Subcutaneous abdominal adipose tissue (tissue), 5 donors: ENCODE data around the gene NDNF.

Source experiments
- H3K27ac ChIP-seq: one replicate; pipeline ENCODE4 v1.7.0; 2013; ENCODE audit warnings: low read depth, mild to moderate bottlenecking, inconsistent platforms, low read length, moderate library complexity
- H3K27me3 ChIP-seq, 5 donors: one replicate each; pipeline ENCODE4 v1.7.0; 2013; ENCODE audit warnings: low read length in 5 of 5, inconsistent platforms in 1 of 5; ENCODE audit not compliant: control insufficient read depth in 5 of 5, insufficient read depth in 4 of 5
- H3K36me3 ChIP-seq, 5 donors: one replicate each; pipeline ENCODE4 v1.7.0; 2013; ENCODE audit warnings: low read length in 5 of 5; ENCODE audit not compliant: control insufficient read depth in 5 of 5, insufficient read depth in 5 of 5
- H3K4me1 ChIP-seq, 5 donors: one replicate each; pipeline ENCODE4 v1.7.0; 2013; ENCODE audit warnings: low read length in 5 of 5, mild to moderate bottlenecking in 3 of 5, moderate library complexity in 1 of 5; ENCODE audit not compliant: control insufficient read depth in 5 of 5, insufficient read depth in 5 of 5
- H3K4me3 ChIP-seq, 5 donors: one replicate each; pipeline ENCODE4 v1.7.0; 2013; ENCODE audit warnings: low read length in 5 of 5, low read depth in 1 of 5
- H3K9ac ChIP-seq, 5 donors: one replicate each; pipeline ENCODE4 v1.7.0; 2013; ENCODE audit warnings: low read length in 5 of 5, mild to moderate bottlenecking in 4 of 5, moderate library complexity in 3 of 5
- H3K9me3 ChIP-seq, 5 donors: one replicate each; pipeline ENCODE4 v1.7.0; 2013; ENCODE audit warnings: low read length in 5 of 5; ENCODE audit not compliant: control insufficient read depth in 5 of 5
- donor health status: healthy.
- donor health status: healthy.
- donor health status: healthy.
- donor health status: healthy.
- donor health status: healthy.

NDNF gene

DNA sequence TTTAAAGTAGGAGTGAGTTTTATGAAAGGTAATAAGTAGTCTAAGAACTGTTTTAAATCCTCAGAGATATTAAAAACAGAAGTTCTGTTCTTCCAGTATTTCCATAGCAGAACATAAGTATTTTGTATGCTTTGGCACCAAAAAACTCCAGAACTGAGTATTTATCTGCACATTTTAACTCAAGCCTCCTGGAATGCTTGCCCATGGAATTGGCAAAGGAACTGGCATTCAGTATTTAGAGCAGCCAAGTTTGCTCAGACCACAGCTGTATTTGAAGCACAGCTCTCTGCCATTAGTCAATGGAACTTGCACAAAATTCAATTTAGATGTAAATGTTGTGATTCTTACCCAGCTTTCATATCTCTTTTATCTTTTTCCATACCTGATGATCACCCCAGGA, 42.2 kb downstream of the NDNF start:
- Histone ChIP-seq H3K4me3 (no peak overlapping the region), H3K36me3 (no peaks in the 10 kb centered on the region), H3K27ac (no peak overlapping the region), H3K9me3 (no peaks in the 10 kb centered on the region), H3K9ac (no peak overlapping the region), H3K4me1 (peaks cover 0 to 8% (median 0%) of the 10 kb centered on the region in 5 donors), H3K27me3 (no peaks in the 10 kb centered on the region)

DNA sequence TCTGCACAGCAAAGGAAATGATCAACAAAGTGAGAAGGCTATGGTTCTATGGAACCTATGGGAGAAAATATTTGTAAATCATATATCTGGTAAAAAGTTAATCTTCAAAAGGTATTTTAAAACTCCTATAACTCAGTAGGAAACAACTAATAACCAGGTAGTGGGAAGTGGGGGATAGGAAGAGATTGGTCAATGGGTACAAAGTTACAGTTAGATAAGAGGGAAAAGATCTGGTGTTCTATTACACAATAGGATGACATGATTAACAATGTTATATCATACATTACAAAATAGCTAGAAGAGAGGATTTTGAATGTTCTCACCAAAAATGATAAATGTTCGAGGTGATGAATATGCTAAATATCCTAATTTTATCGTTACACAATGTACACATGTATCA, 46.3 kb downstream of the NDNF start:
- H3K27me3 ChIP-seq = peaks cover 0 to 2% (median 0%) of the 10 kb centered on the region in 5 donors
- no peak overlapping the region for H3K27ac ChIP-seq
- H3K9me3 ChIP-seq = no peaks in the 10 kb centered on the region
- H3K9ac ChIP-seq = no peak overlapping the region
- peaks cover 0 to 6% (median 0%) of the 10 kb centered on the region in 5 donors for H3K4me1 ChIP-seq
- no peaks in the 10 kb centered on the region for H3K36me3 ChIP-seq
- H3K4me3 ChIP-seq = no peak overlapping the region

DNA sequence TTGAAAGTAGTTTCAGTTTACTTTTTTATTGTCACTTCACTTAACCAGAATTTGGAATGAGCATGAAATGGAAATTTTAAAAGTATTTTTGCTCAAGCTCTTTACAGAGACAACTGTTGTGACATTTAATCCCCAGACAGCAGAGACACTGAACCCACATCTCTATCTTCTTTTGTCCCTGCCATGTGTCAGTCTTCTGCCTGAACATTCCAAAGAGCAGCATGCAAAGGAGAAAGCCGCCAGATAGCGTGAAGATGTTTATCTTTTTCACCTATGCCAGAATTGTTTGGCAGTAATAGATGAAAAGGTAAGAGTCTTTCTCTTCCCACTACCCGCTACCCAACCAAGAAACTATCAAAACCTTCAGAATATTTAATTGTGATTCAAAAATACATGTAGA, 46.8 kb downstream of the NDNF start:
- peaks cover 0 to 2% (median 0%) of the 10 kb centered on the region in 5 donors for H3K27me3 ChIP-seq
- H3K4me1 ChIP-seq = peaks cover 0 to 6% (median 0%) of the 10 kb centered on the region in 5 donors
- no peak overlapping the region for H3K27ac ChIP-seq
- H3K4me3 ChIP-seq = no peak overlapping the region
- no peak overlapping the region for H3K9ac ChIP-seq
- H3K36me3 ChIP-seq = no peaks in the 10 kb centered on the region
- no peaks in the 10 kb centered on the region for H3K9me3 ChIP-seq

DNA sequence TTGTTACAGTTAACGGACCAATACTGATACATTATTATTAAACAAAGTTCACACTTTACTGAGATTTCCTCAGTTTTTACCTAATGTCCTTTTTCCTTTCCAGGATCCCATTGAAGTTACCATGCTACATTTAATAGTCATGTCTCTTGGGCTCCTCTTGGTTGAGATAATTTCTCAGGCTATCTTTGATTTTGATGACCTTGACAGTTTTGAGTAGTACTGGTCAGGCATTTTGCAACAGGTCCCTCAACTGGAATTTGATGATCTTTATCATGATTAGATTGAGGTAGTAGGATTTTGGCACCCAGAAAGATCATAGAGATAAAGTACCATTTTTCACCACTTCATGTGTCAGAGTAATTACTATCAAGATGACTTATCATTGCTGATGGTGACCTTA, 53.8 kb downstream of the NDNF start:
- Histone ChIP-seq H3K27me3 (peaks cover 0 to 2% (median 0%) of the 10 kb centered on the region in 5 donors), H3K36me3 (no peaks in the 10 kb centered on the region), H3K4me3 (no peak overlapping the region), H3K4me1 (no peaks in the 10 kb centered on the region), H3K9ac (no peak overlapping the region), H3K9me3 (no peaks in the 10 kb centered on the region), H3K27ac (no peak overlapping the region)

DNA sequence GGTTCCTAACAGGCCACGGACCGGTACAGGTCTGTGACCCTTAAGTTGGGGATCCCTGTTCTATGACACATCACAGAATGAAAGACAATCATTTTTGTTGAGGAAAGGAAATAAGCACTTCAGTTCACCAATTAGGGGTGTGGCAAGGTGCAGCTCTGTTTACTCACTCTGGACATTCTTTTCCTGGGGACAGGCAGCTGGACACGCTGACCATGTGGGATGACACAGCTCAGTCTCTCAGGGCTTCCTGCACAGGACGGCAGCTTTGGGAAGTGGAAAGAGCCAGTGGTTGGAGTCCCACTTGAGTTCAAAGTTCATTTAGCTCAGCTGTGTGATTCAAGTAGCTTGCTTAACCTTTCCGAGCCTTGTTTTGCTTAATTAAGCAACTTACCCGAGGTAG, 55.7 kb downstream of the NDNF start:
- Histone ChIP-seq H3K9me3 (no peaks in the 10 kb centered on the region), H3K27me3 (no peaks in the 10 kb centered on the region), H3K36me3 (no peaks in the 10 kb centered on the region), H3K4me1 (no peaks in the 10 kb centered on the region), H3K4me3 (no peak overlapping the region), H3K9ac (no peak overlapping the region), H3K27ac (no peak overlapping the region)

DNA sequence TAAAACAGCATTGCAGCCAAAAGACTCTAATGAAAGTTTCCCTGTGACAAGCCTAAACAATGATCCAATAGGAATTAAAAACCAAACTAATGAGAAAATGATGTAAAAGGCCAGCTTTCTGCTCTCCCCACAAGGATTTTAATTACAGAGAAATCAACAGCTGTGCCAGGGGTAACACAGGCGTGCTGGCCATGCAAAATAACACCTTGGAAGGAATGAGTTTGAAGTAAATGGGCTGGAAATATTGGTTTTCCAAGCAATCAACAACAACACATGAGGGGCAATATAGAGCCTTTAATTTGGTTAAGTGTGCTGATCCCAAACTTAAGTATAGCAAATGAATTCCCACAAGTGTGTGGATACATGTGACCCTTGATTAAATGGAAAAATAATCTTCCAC, 56.9 kb downstream of the NDNF start:
- Histone ChIP-seq H3K4me1 (no peaks in the 10 kb centered on the region), H3K9ac (no peak overlapping the region), H3K9me3 (no peaks in the 10 kb centered on the region), H3K27me3 (no peaks in the 10 kb centered on the region), H3K27ac (no peak overlapping the region), H3K4me3 (no peak overlapping the region), H3K36me3 (no peaks in the 10 kb centered on the region)

DNA sequence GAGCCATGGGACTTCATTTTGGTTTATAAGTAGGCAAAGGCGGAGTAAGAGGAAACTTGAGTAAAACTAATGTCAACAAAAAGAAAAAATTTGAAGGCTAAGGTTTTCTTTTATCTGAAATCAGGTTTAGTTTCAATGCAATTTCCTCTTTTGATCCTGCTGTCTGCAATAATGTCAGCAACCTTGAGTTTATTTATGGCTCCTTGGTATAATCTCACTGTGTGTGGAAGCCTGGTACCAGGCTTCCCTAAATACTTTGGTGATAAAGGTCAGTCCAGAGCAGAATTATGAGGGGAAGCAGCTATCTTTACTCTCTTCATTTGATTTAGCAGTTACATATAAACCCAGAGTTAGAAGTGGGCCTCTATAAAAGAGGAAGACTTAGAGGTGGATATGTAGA, 57.8 kb downstream of the NDNF start:
- no peak overlapping the region for H3K9ac ChIP-seq
- no peaks in the 10 kb centered on the region for H3K27me3 ChIP-seq
- H3K4me1 ChIP-seq = no peaks in the 10 kb centered on the region
- no peaks in the 10 kb centered on the region for H3K9me3 ChIP-seq
- H3K36me3 ChIP-seq = no peaks in the 10 kb centered on the region
- no peak overlapping the region for H3K27ac ChIP-seq
- H3K4me3 ChIP-seq = no peak overlapping the region

DNA sequence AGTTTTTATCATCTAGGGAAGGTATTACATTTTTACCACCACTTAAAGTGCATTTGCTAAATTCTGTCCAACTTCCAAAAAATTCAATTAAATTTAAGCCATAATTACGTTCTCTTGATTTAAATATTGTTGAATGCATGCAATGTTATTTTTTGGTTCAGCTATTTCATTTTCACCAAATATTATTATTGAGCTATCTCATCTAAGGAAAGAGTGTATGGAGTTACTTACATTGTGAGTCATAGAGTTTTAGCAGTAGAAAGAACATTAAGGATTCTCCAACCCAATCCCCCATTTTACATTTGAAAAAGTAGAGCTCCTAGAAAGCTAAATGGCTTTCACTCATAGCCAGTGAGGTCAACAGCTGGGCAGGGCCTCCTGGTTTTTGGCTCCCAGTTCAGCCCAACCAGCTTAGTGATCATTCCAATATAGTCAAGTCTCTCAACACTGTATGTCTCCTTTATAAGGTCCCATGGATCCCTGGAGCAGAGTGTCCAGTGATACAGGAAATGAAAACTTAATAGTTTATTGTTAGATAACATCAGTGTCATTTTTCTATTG, 60.5 kb downstream of the NDNF start:
- no peaks in the 10 kb centered on the region for H3K27me3 ChIP-seq
- H3K27ac ChIP-seq = no peak overlapping the region
- no peak overlapping the region for H3K9ac ChIP-seq
- no peaks in the 10 kb centered on the region for H3K4me1 ChIP-seq
- no peaks in the 10 kb centered on the region for H3K9me3 ChIP-seq
- H3K4me3 ChIP-seq = no peak overlapping the region
- H3K36me3 ChIP-seq = no peaks in the 10 kb centered on the region

DNA sequence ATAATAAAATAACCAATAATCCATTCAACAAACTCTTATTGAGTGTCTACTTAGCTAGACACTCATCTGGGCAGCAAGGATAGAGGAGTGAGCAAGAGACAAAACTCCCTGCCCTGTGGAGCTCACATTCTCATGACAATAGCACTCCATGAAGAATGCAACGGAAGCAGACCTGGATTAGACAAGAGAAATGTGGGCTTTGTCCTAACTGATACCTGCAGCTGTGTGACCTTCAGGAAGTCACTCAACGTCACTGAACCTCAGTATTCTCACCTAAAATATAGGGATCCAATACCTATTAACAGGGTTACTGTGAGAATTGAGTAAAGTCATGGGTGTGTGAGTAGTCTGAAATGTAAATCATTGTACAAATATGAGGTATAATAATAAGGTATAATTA, 61.2 kb downstream of the NDNF start:
- no peaks in the 10 kb centered on the region for H3K4me1 ChIP-seq
- H3K4me3 ChIP-seq = no peak overlapping the region
- no peaks in the 10 kb centered on the region for H3K9me3 ChIP-seq
- H3K36me3 ChIP-seq = no peaks in the 10 kb centered on the region
- no peak overlapping the region for H3K27ac ChIP-seq
- H3K27me3 ChIP-seq = no peaks in the 10 kb centered on the region
- H3K9ac ChIP-seq = no peak overlapping the region

DNA sequence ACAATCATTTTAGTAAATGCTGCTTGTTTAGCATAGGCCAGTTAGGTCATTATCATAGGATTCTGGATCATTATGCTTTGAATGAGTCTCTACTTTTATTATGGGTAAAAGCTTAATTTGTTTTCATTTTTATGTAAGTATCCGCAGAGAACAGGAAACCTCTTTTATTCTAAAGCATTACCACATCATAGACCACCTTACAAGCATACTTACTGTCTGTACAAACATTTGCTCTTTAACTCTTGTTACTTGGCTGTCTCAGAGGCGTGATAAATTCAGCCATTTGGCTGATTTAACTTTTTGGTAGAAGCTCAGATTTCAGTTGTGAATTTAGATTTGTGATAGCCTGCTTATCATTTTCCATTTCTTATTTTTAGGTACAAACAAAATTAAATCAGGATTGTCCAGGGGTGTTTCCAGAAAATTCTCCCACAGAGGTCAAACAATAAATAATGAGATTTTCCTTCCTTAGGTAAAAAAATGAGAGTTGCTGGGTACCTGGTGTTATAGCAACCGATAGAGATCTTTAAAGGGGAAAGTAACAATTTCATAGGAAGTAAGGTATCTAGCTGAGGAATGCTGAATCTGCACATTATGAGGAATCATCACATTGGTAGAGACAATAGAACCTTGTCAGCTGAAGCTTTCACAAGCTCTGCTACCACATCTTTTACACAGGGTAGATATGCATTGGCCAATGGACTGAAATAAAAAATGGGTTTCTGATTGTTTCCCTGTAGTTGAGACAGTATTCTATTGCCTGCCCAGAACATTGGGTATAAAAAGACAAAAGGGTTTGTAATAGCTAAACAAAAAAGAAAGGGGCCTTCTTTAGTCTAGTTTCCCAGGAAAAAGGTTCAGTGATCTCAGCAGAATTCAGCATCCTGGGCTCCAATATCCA, 62.5 kb downstream of the NDNF start:
- no peak overlapping the region for H3K27ac ChIP-seq
- no peaks in the 10 kb centered on the region for H3K9me3 ChIP-seq
- no peak overlapping the region for H3K9ac ChIP-seq
- H3K4me1 ChIP-seq = no peaks in the 10 kb centered on the region
- no peak overlapping the region for H3K4me3 ChIP-seq
- no peaks in the 10 kb centered on the region for H3K27me3 ChIP-seq
- no peaks in the 10 kb centered on the region for H3K36me3 ChIP-seq
